ENCODE measurements around the gene EYA2.

DNA sequence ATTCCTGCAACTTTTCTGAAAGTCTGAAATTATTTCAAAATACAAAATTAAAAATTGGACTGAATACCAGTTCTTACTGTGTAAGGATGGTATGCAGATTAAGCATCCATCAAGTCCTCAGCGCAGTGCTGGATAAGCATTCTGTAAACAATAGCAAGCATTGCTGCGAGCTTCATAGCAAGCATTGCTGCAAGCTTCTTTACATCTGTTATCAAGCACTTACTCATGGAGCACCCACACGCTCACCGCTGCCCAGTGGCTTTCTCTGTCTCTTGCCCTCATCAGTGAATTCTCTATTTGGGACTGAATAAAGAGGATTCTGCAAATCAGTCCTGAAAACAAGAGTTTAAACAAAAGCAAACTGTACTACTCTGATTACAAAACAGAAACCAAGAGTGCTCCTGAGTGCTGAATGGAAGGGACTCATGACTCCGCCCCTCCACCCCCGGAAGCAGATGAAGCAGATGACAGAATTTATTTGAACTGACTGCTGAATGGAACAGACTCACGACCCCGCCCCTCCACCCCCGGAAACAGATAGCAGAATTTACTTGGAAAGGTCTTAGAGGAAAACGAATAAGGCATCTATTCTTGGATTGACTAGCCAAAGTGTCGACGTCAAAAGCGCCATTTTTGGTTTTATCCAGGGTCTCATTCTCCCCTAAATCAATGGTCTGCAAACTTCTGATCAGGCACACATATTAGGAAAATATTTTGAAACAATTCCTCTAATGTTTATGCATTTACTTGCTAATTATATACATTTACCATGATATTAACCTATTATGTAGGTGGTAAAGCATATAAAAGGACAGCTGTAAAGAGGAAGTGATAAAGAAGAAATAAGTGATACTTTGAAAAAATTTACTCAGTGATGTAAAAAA lies 22.1 kb upstream of the EYA2 start:
- no peak for TF ChIP-seq POLR2A (IDR thresholded peaks at IDR 0.05)
- TF ChIP-seq, protein P1, sequence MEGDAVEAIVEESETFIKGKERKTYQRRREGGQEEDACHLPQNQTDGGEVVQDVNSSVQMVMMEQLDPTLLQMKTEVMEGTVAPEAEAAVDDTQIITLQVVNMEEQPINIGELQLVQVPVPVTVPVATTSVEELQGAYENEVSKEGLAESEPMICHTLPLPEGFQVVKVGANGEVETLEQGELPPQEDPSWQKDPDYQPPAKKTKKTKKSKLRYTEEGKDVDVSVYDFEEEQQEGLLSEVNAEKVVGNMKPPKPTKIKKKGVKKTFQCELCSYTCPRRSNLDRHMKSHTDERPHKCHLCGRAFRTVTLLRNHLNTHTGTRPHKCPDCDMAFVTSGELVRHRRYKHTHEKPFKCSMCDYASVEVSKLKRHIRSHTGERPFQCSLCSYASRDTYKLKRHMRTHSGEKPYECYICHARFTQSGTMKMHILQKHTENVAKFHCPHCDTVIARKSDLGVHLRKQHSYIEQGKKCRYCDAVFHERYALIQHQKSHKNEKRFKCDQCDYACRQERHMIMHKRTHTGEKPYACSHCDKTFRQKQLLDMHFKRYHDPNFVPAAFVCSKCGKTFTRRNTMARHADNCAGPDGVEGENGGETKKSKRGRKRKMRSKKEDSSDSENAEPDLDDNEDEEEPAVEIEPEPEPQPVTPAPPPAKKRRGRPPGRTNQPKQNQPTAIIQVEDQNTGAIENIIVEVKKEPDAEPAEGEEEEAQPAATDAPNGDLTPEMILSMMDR (IDR thresholded peaks at IDR 0.05), result no peak

Measured in adrenal gland (tissue), 5 donors.